Cardiac fibroblast (primary cell): Measurements from ENCODE around the gene RYR1.

Experiments used
- DNase-seq, 2 donors: peaks; one replicate each; pipeline versions ENCODE4 v3.0.0 to v3.0.0-alpha.2; 2010; ENCODE audit warnings: low read depth in 2 of 2
- H3K4me3 ChIP-seq, 2 donors: replicated peaks in 1 of 2; 1 replicate in 1 of 2; 2 replicates in 1 of 2; pipeline ENCODE4 v1.5.1; 2011; ENCODE audit warnings: low read depth in 2 of 2, low read length in 2 of 2, mild to moderate bottlenecking in 2 of 2, moderate library complexity in 1 of 2
- CTCF ChIP-seq: IDR thresholded peaks from one replicate; pipeline ENCODE4 v1.5.1; 2011; ENCODE audit warnings: low read depth, mild to moderate bottlenecking, low read length, inconsistent platforms

Gene RYR1

GRCh38 chr19:38632476-38633213 lies 199.2 kb downstream of the RYR1 start:
- no peak for TF ChIP-seq CTCF
- H3K4me3 ChIP-seq, result no peak overlapping the region
- no peak for DNase-seq

GRCh38 chr19:38634757-38635482 lies 201.4 kb downstream of the RYR1 start:
- DNase-seq, result peak; percentile 70 to 71
- peak; percentile 91 for TF ChIP-seq CTCF
- H3K4me3 ChIP-seq, result no peak overlapping the region

- no peak for TF ChIP-seq CTCF
- H3K4me3 ChIP-seq, result no peak overlapping the region
Measured at GRCh38 chr19:38635483-38636399, 202.2 kb downstream of the RYR1 start.

More at GRCh38 chr19:38635483-38636399, 202.2 kb downstream of the RYR1 start:
- no peak for DNase-seq
